Testis (tissue), 3 donors: ENCODE results near the gene CHGA. TPM values are rescaled to one million over a fixed set of nuclear protein-coding genes. Genes with fewer than 3 reads are reported as not detected.

Experiments
- DNase-seq: peaks from one replicate; pipeline ENCODE4 v3.0.0-alpha.2; 2019
- H3K27ac ChIP-seq, 2 donors: fragments of 200-600 bp; sonication (generic); one replicate each; pipeline ENCODE4 v1.5.1; 2019
- H3K27me3 ChIP-seq: fragments of 200-600 bp; sonication (generic); one replicate; pipeline ENCODE4 v1.5.1; 2019
- H3K36me3 ChIP-seq: fragments of 200-600 bp; sonication (generic); one replicate; pipeline ENCODE4 v1.5.1; 2017; ENCODE audit warnings: low read depth; ENCODE audit errors: missing control alignments
- H3K4me1 ChIP-seq: fragments of 200-600 bp; sonication (generic); one replicate; pipeline ENCODE4 v1.5.1; 2019
- H3K4me3 ChIP-seq, 2 donors: fragments of 200-600 bp; sonication (generic); one replicate each; pipeline ENCODE4 v1.5.1; 2017 to 2019
- H3K9me3 ChIP-seq: fragments of 200-600 bp; sonication (generic); one replicate; pipeline ENCODE4 v1.5.1; 2017
- CTCF ChIP-seq, 3 experiments: fragments of 450-650 bp in 2 of 3; fragments of 200-600 bp in 1 of 3; sonication (generic) in 1 of 3; IDR thresholded peaks; one replicate each; pipeline ENCODE4 v1.5.1; 2016 to 2019; ENCODE audit warnings: antibody characterized with exemption in 3 of 3, mild to moderate bottlenecking in 2 of 3, moderate library complexity in 1 of 3
- POLR2A ChIP-seq: fragments of 450-650 bp; IDR thresholded peaks from one replicate; pipeline ENCODE4 v1.6.1; 2017; ENCODE audit warnings: antibody characterized with exemption, mild to moderate bottlenecking, moderate library complexity
- WGBS, 2 donors: methylation state at CpG; one replicate each; pipeline ENCODE4 v1.1.5; 2018; 5-methylcytosine and 5-hydroxymethylcytosine counted together
- intact Hi-C: fragments of 100-400 bp; cut with DNase I; formaldehyde crosslinking; loops from one replicate; pipeline ENCODE4 v1.15.1; 2023; ENCODE audit warnings: low total_unique reads
- polyA plus RNA-seq: library from polyadenylated mRNA; stranded (reverse); fragments of 350-450 nt; fragmentation: Illumina TruSeq; extraction: RNeasy Lipid Tissue Mini Kit (QIAGEN cat#74804); gene quantifications from one replicate; pipeline ENCODE4 v1.2.3, GENCODE V29; 2014; ENCODE audit warnings: low read depth, low replicate concordance; ENCODE audit not compliant: insufficient read depth
- total RNA-seq, 2 donors: library from RNA; depleted of rRNA; stranded (reverse); fragments of >200 nt; gene quantifications; one replicate each; pipeline ENCODE4 v1.2.3, GENCODE V29; 2016

CHGA gene
- total and polyA plus RNA-seq, 3 donors from 2014 or later, result 92.9 to 225 (median 191) TPM

GRCh38 chr14:92926180-92926845, 3.4 kb downstream of the CHGA start:
- 83 to 92% methylated on average over 5 of the region's 5 CpGs for WGBS, 2 donors
- no peak overlapping the region for H3K27ac ChIP-seq
- intact Hi-C loops, result no loop called here
- H3K4me3 ChIP-seq, result no peak overlapping the region
- no peak for DNase-seq
- TF ChIP-seq CTCF (IDR thresholded peaks at IDR 0.05) (no peak), POLR2A (no peak)
- no peaks in the 10 kb centered on the region for H3K27me3 ChIP-seq
- no peaks in the 10 kb centered on the region for H3K36me3 ChIP-seq
- peaks cover 6% of the 10 kb centered on the region for H3K4me1 ChIP-seq
- H3K9me3 ChIP-seq, result no peaks in the 10 kb centered on the region

GRCh38 chr14:92926931-92927330, 4.0 kb downstream of the CHGA start:
- Histone ChIP-seq H3K27me3 (no peaks in the 10 kb centered on the region), H3K27ac (no peak overlapping the region), H3K4me1 (peaks cover 11% of the 10 kb centered on the region), H3K4me3 (no peak overlapping the region), H3K36me3 (no peaks in the 10 kb centered on the region), H3K9me3 (no peaks in the 10 kb centered on the region)
- DNase-seq, result no peak
- TF ChIP-seq POLR2A (no peak), CTCF (IDR thresholded peaks at IDR 0.05) (no peak)
- intact Hi-C loops, result no loop called here
- 43 to 68% methylated on average over 3 of the region's 3 CpGs for WGBS, 2 donors

- TF ChIP-seq POLR2A (no peak), CTCF (IDR thresholded peaks at IDR 0.05) (no peak)
- 67 to 77% methylated on average over 9 to 14 of the region's 14 CpGs for WGBS, 2 donors
- Histone ChIP-seq H3K4me3 (no peak overlapping the region), H3K4me1 (peaks cover 17% of the 10 kb centered on the region), H3K27me3 (no peaks in the 10 kb centered on the region), H3K36me3 (no peaks in the 10 kb centered on the region), H3K27ac (peak overlapping the region; percentile 16 to 46), H3K9me3 (no peaks in the 10 kb centered on the region)
- no peak for DNase-seq
- intact Hi-C loops, result no loop called here
These were observed 4.7 kb downstream of the CHGA start for GRCh38 chr14:92927349-92928257.

GRCh38 chr14:92928258-92928629, 5.3 kb downstream of the CHGA start:
- Histone ChIP-seq H3K27me3 (no peaks in the 10 kb centered on the region), H3K9me3 (no peaks in the 10 kb centered on the region), H3K4me1 (peaks cover 23% of the 10 kb centered on the region), H3K36me3 (no peaks in the 10 kb centered on the region), H3K4me3 (no peak overlapping the region), H3K27ac (peak overlapping the region in 1 of 2 donors; percentile 46)
- DNase-seq, result peak; percentile 70
- TF ChIP-seq POLR2A (no peak), CTCF (IDR thresholded peaks at IDR 0.05) (no peak)
- WGBS, 2 donors, result 53% methylated on average over 3 of the region's 3 CpGs; no CpG with 5 or more reads in 1 of the 2 donors
- intact Hi-C loops, result no loop called here
